PC-3 (cell line): ENCODE measurements around the gene PAX5. TPM values are rescaled to one million over a fixed set of nuclear protein-coding genes. Genes with fewer than 3 reads are reported as not detected.

ENCODE experiments used
- ATAC-seq: fragments of 200-7000 bp; cut with Tn5 transposase; 2 replicates; pipeline ENCODE4 v1.9.1; 2020; ENCODE audit warnings: mild to moderate bottlenecking, moderate library complexity
- BruUV-seq: library from RNA; stranded (reverse); fragments of 400-500 nt; replicated peaks from 2 replicates; lab custom pipeline; 2021; lab: Mats Ljungman, UMichigan
- CTCF ChIA-PET: fragments of 300-600 bp; sonication (Branson Sonifier 250); formaldehyde crosslinking; loops from one replicate; lab custom pipeline; 2022; ENCODE audit warnings: antibody characterized with exemption; lab: Charles Lee
- POLR2A ChIA-PET: fragments of 300-600 bp; sonication (Branson Sonifier 250); formaldehyde crosslinking; loops from one replicate; lab custom pipeline; 2022; ENCODE audit warnings: antibody characterized with exemption; ENCODE audit not compliant: unreplicated experiment; lab: Charles Lee
- DNase-seq: peaks from one replicate; pipeline ENCODE4 v3.0.0-alpha.2; 2015
- H2AFZ ChIP-seq: fragments of 300-600 bp; sonication (generic); 2 replicates; pipeline ENCODE4 v1.6.0; 2016; ENCODE audit warnings: antibody characterized with exemption, low read length
- H3F3A ChIP-seq: fragments of 300-600 bp; sonication (generic); one replicate; pipeline ENCODE4 v1.6.0; 2017; ENCODE audit warnings: antibody characterized with exemption, low read length, control low read depth, mild to moderate bottlenecking; ENCODE audit not compliant: unreplicated experiment
- H3K27ac ChIP-seq: fragments of 300-600 bp; sonication (generic); 2 replicates; pipeline ENCODE4 v1.5.1; 2016; ENCODE audit warnings: mild to moderate bottlenecking, low read length
- H3K27me3 ChIP-seq: fragments of 300-600 bp; sonication (generic); 2 replicates; pipeline ENCODE4 v1.6.1; 2016; ENCODE audit warnings: low read length, mixed read lengths
- H3K36me3 ChIP-seq: fragments of 300-600 bp; sonication (generic); 2 replicates; pipeline ENCODE4 v1.6.1; 2016; ENCODE audit warnings: low read depth, mixed run types, low read length, mixed read lengths
- H3K4me1 ChIP-seq: fragments of 300-600 bp; sonication (generic); 2 replicates; pipeline ENCODE4 v1.5.1; 2016; ENCODE audit warnings: low read length; ENCODE audit not compliant: insufficient read depth
- H3K4me2 ChIP-seq: fragments of 300-600 bp; sonication (generic); 2 replicates; pipeline ENCODE4 v1.6.0; 2016; ENCODE audit warnings: low read length
- H3K4me3 ChIP-seq: fragments of 300-600 bp; sonication (generic); 2 replicates; pipeline ENCODE4 v1.5.1; 2016; ENCODE audit warnings: mild to moderate bottlenecking, low read length, mixed read lengths
- H3K79me2 ChIP-seq: fragments of 300-600 bp; sonication (generic); 2 replicates; pipeline ENCODE4 v1.6.1; 2017; ENCODE audit warnings: low read length, mixed read lengths
- H3K9ac ChIP-seq: fragments of 300-600 bp; sonication (generic); 2 replicates; pipeline ENCODE4 v1.6.0; 2016; ENCODE audit warnings: mild to moderate bottlenecking, low read length
- H3K9me2 ChIP-seq: fragments of 300-600 bp; sonication (generic); replicated peaks from 2 replicates; pipeline ENCODE4 v1.6.1; 2016; ENCODE audit warnings: mixed run types, low read length, mixed read lengths
- H3K9me3 ChIP-seq: fragments of 300-600 bp; sonication (generic); 2 replicates; pipeline ENCODE4 v1.6.1; 2016; ENCODE audit warnings: low read length, mixed read lengths
- H4K20me1 ChIP-seq: fragments of 300-600 bp; sonication (generic); 2 replicates; pipeline ENCODE4 v1.6.1; 2016; ENCODE audit warnings: low read length, mixed read lengths
- EZH2 ChIP-seq: fragments of 300-600 bp; sonication (generic); IDR thresholded peaks from one replicate; pipeline ENCODE4 v1.6.1; 2017; ENCODE audit warnings: antibody characterized with exemption, mild to moderate bottlenecking, low read length; ENCODE audit not compliant: unreplicated experiment
- EZH2phosphoT487 ChIP-seq: fragments of 300-600 bp; sonication (generic); IDR thresholded peaks from 2 replicates; pipeline ENCODE4 v1.6.1; 2018; ENCODE audit warnings: mild to moderate bottlenecking, antibody characterized with exemption, low read length, borderline replicate concordance
- intact Hi-C: fragments of 100-400 bp; cut with micrococcal nuclease; formaldehyde crosslinking; loops from 2 replicates; pipeline ENCODE4 v1.9.0; 2023
- total RNA-seq: library from RNA; depleted of rRNA; stranded (reverse); fragments of >200 nt; gene quantifications from 2 replicates; pipeline ENCODE4 v1.2.3, GENCODE V29; 2014
- TF ChIP-seq, protein P1 (sequence below): fragments of 300-600 bp; sonication (generic); conservative IDR thresholded peaks from 2 replicates; pipeline ENCODE4 v1.5.1; 2017; ENCODE audit warnings: antibody characterized with exemption, low read depth, mild to moderate bottlenecking, low read length

PAX5 gene
- total RNA-seq, 1 experiment from 2014 or later: not detected

DNA sequence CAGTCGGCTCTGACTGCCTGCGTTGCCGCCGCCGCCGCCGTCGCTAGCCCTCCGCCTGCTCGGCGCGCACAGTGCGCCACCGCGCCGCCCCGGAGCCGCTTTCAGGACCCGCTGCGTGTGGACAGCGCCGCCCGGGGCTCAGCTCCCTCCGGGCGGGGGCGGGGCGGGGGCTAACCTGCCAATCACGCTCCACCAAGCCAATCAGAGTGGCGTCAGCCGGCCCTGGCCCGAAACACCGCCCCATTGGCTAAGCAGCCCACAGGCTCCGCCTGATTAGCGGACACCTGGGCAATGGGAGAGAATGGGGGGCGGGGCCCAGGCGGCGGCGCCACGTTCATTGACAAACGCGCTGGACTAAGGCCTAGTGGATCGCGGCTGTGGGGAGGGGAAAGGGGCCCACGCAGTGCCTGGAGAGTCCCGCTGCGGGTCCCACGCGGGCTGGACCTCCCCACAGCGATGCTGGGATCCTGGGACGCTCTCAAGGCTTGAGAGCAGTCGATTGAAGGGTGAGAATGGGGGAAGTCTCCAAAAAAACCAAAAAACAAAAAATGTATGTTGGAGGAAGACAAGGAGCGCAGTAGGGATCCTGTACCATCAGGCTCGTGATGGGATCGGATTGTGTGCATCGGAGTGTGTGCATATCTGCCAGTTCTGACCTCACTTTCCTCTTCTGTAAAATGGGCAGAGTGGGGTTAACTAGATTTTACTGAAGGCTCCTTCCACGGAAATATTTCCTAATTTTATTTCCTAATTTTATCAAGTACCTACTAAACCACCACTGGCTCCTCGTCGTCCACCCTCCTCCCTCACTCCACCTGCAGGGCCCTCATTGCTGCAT lies 6.3 kb downstream of the PAX5 start:
- Histone ChIP-seq H3F3A (no peaks in the 10 kb centered on the region), H3K27ac (no peak overlapping the region), H4K20me1 (no peaks in the 10 kb centered on the region), H3K4me2 (peak overlapping the region; percentile 81), H3K36me3 (no peaks in the 10 kb centered on the region), H3K27me3 (peaks cover 26% of the 10 kb centered on the region), H3K9ac (no peak overlapping the region), H2AFZ (peak overlapping the region; percentile 64), H3K79me2 (no peaks in the 10 kb centered on the region), H3K9me2 (no peaks in the 10 kb centered on the region), H3K9me3 (no peaks in the 10 kb centered on the region), H3K4me3 (peak overlapping the region; percentile 49), H3K4me1 (no peaks in the 10 kb centered on the region)
- DNase-seq: peak; percentile 91
- TF ChIP-seq, protein P1, sequence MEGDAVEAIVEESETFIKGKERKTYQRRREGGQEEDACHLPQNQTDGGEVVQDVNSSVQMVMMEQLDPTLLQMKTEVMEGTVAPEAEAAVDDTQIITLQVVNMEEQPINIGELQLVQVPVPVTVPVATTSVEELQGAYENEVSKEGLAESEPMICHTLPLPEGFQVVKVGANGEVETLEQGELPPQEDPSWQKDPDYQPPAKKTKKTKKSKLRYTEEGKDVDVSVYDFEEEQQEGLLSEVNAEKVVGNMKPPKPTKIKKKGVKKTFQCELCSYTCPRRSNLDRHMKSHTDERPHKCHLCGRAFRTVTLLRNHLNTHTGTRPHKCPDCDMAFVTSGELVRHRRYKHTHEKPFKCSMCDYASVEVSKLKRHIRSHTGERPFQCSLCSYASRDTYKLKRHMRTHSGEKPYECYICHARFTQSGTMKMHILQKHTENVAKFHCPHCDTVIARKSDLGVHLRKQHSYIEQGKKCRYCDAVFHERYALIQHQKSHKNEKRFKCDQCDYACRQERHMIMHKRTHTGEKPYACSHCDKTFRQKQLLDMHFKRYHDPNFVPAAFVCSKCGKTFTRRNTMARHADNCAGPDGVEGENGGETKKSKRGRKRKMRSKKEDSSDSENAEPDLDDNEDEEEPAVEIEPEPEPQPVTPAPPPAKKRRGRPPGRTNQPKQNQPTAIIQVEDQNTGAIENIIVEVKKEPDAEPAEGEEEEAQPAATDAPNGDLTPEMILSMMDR: no peak
- no peak for TF ChIP-seq EZH2phosphoT487
- no peak for TF ChIP-seq EZH2
- ATAC-seq: peak; percentile 100
- intact Hi-C loops: no loop called here
- ChIA-PET CTCF (no interaction called here), POLR2A (no interaction called here)
- no TSS peak for BruUV-seq

DNA sequence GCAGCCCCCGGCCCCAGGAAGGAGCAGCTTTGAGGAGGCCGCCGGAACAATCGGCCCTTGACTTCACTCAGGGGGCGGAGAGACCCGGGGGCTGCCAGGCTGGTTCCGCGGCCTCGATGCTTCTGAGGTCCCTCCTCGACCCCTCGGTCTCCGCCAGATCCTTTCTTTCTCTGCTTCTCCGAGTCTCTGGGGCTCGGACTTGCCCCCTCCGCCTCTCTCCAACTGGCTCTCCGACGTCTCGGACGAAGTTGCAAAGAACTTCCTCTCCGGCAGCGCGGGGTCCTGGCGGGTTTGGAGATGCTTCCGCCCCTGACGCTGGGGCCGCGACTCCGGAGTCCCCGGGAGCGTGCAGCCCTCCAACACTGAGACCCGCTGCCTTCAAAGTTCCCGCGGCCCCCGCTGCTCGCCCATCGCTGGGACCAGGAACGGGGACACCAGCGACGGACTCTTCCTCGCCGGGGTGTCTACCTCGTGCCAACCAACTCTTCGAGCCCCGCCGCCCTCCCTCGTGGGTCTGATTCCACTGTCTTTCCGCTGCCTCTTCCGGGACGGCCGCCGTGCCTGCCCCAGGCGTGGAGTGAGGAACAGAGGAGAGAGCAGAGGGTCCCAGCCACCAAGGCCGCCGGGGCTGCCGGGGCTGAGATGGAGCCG lies 7.0 kb downstream of the PAX5 start:
- no peaks in the 10 kb centered on the region for H3K9me3 ChIP-seq
- no peaks in the 10 kb centered on the region for H4K20me1 ChIP-seq
- H3K36me3 ChIP-seq: no peaks in the 10 kb centered on the region
- peaks cover 34% of the 10 kb centered on the region for H3K27me3 ChIP-seq
- no peaks in the 10 kb centered on the region for H3K79me2 ChIP-seq
- ATAC-seq (no peak), DNase-seq (no peak)
- no peak overlapping the region for H3K9ac ChIP-seq
- TF ChIP-seq, protein P1: no peak
- TF ChIP-seq EZH2phosphoT487: no peak
- intact Hi-C loops: no loop called here
- no TSS peak for BruUV-seq
- ChIA-PET CTCF (no interaction called here), POLR2A (no interaction called here)
- H3K4me2 ChIP-seq: peak overlapping the region; percentile 32; the same call in 1 of the 2 replicates
- H3F3A ChIP-seq: no peaks in the 10 kb centered on the region
- no peaks in the 10 kb centered on the region for H3K4me1 ChIP-seq
- no peak overlapping the region for H2AFZ ChIP-seq
- H3K27ac ChIP-seq: no peak overlapping the region
- no peaks in the 10 kb centered on the region for H3K9me2 ChIP-seq
- no peak overlapping the region for H3K4me3 ChIP-seq
